NCI-H69 (cell line): ENCODE results near the gene ANP32A.

Source experiments
- DNase-seq: peaks from one replicate; lab custom pipeline; 2025; lab: John Stamatoyannopoulos, UW

The ANP32A gene

GRCh38 chr15:68743256-68743655 lies 77.4 kb downstream of the ANP32A start:
- DNase-seq, result no peak

- no peak for DNase-seq
Observed at GRCh38 chr15:68739390-68740080, 81.2 kb downstream of the ANP32A start.

- DNase-seq, result no peak
Observed at GRCh38 chr15:68735610-68736009, 85.1 kb downstream of the ANP32A start.

GRCh38 chr15:68734881-68735280 lies 85.8 kb downstream of the ANP32A start:
- no peak for DNase-seq

GRCh38 chr15:68734352-68734751 lies 86.3 kb downstream of the ANP32A start:
- no peak for DNase-seq

- no peak for DNase-seq
Observed at GRCh38 chr15:68733666-68734065, 87.0 kb downstream of the ANP32A start.

- no peak for DNase-seq
Observed at GRCh38 chr15:68732451-68732850, 88.2 kb downstream of the ANP32A start.

- no peak for DNase-seq
Observed at GRCh38 chr15:68730976-68731897, 89.5 kb downstream of the ANP32A start.

GRCh38 chr15:68730471-68730919 lies 90.2 kb downstream of the ANP32A start:
- DNase-seq, result peak; percentile 25

- no peak for DNase-seq
Observed at GRCh38 chr15:68729789-68730411, 90.8 kb downstream of the ANP32A start.
